Gastroesophageal sphincter (tissue), 4 donors: ENCODE data around the gene RRP12. TPM values are rescaled to one million over a fixed set of nuclear protein-coding genes. Genes with fewer than 3 reads are reported as not detected.
A peak's percentile ranks its signal among the peaks of the same experiment; 100 is the strongest.

Source experiments
- ATAC-seq: fragments of 150-250 bp; one replicate; pipeline ENCODE4 v1.9.1; 2016; ENCODE audit warnings: mild to moderate bottlenecking, moderate library complexity
- H3K27ac ChIP-seq, 4 donors: fragments of 200-600 bp; sonication (generic) in 3 of 4; 1 replicate in 3 of 4; 2 replicates in 1 of 4; pipeline ENCODE4 v1.5.1; 2016 to 2019
- H3K27me3 ChIP-seq: fragments of 200-600 bp; sonication (generic); one replicate; pipeline ENCODE4 v1.5.1; 2019
- H3K36me3 ChIP-seq, 2 donors: fragments of 200-600 bp; sonication (generic); one replicate each; pipeline ENCODE4 v1.5.1; 2019; ENCODE audit warnings: control low read depth in 1 of 2
- H3K4me1 ChIP-seq, 3 donors: fragments of 200-600 bp; sonication (generic); 1 replicate in 2 of 3; 2 replicates in 1 of 3; pipeline ENCODE4 v1.5.1; 2016 to 2019; ENCODE audit warnings: control low read depth in 2 of 3
- H3K4me3 ChIP-seq, 2 donors: fragments of 200-600 bp; sonication (generic); one replicate each; pipeline ENCODE4 v1.5.1; 2019; ENCODE audit warnings: mild to moderate bottlenecking in 1 of 2, moderate library complexity in 1 of 2
- H3K9me3 ChIP-seq, 3 donors: fragments of 200-600 bp; sonication (generic); one replicate each; pipeline ENCODE4 v1.5.1; 2017 to 2019; ENCODE audit warnings: control low read depth in 2 of 3
- EP300 ChIP-seq: sonication (generic); formaldehyde crosslinking; IDR thresholded peaks from one replicate; pipeline ENCODE4 v1.6.1; 2017; ENCODE audit warnings: antibody characterized with exemption, mild to moderate bottlenecking
- POLR2A ChIP-seq, 2 donors: fragments of 450-650 bp; IDR thresholded peaks; one replicate each; pipeline ENCODE4 v1.6.1; 2017; ENCODE audit warnings: antibody characterized with exemption in 2 of 2, mild to moderate bottlenecking in 2 of 2, moderate library complexity in 1 of 2
- POLR2AphosphoS5 ChIP-seq: sonication (generic); formaldehyde crosslinking; IDR thresholded peaks from one replicate; pipeline ENCODE4 v1.6.1; 2017; ENCODE audit warnings: antibody characterized with exemption
- WGBS, 2 donors: methylation state at CpG; one replicate each; pipeline ENCODE4 v1.1.5; 2018; ENCODE audit warnings: low coverage in 1 of 2; 5-methylcytosine and 5-hydroxymethylcytosine counted together
- total RNA-seq, 4 donors: library from RNA; depleted of rRNA; stranded (reverse); fragments of >200 nt; gene quantifications; one replicate each; pipeline ENCODE4 v1.1.0, GENCODE V29; 2016
- TF ChIP-seq, protein P1 (sequence below), 4 experiments: fragments of 200-600 bp in 2 of 4; fragments of 450-650 bp in 2 of 4; sonication (generic) in 1 of 4; IDR thresholded peaks; one replicate each; pipeline ENCODE4 v1.5.1; 2017 to 2019; ENCODE audit warnings: antibody characterized with exemption in 4 of 4, mild to moderate bottlenecking in 2 of 4, moderate library complexity in 2 of 4

RRP12 gene
- total RNA-seq, 4 donors from 2014 or later: 6.7 to 25.3 (median 11.8) TPM

- H3K27ac ChIP-seq: no peak overlapping the region
- TF ChIP-seq, protein P1, sequence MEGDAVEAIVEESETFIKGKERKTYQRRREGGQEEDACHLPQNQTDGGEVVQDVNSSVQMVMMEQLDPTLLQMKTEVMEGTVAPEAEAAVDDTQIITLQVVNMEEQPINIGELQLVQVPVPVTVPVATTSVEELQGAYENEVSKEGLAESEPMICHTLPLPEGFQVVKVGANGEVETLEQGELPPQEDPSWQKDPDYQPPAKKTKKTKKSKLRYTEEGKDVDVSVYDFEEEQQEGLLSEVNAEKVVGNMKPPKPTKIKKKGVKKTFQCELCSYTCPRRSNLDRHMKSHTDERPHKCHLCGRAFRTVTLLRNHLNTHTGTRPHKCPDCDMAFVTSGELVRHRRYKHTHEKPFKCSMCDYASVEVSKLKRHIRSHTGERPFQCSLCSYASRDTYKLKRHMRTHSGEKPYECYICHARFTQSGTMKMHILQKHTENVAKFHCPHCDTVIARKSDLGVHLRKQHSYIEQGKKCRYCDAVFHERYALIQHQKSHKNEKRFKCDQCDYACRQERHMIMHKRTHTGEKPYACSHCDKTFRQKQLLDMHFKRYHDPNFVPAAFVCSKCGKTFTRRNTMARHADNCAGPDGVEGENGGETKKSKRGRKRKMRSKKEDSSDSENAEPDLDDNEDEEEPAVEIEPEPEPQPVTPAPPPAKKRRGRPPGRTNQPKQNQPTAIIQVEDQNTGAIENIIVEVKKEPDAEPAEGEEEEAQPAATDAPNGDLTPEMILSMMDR (IDR thresholded peaks at IDR 0.05): no peak
- TF ChIP-seq EP300 (no peak), POLR2AphosphoS5 (no peak), POLR2A (IDR thresholded peaks at IDR 0.05) (no peak)
- no peaks in the 10 kb centered on the region for H3K27me3 ChIP-seq
- H3K36me3 ChIP-seq: no peaks in the 10 kb centered on the region
- WGBS, 2 donors: 89 to 90% methylated on average over 3 of the region's 3 CpGs
- no peak overlapping the region for H3K4me3 ChIP-seq
- ATAC-seq: no peak
- H3K4me1 ChIP-seq: peaks cover 0 to 34% (median 10%) of the 10 kb centered on the region in 3 donors
- H3K9me3 ChIP-seq: no peaks in the 10 kb centered on the region
Measured at GRCh38 chr10:97321804-97322190, 79.3 kb downstream of the RRP12 start.

GRCh38 chr10:97321032-97321803, 79.9 kb downstream of the RRP12 start:
- no peaks in the 10 kb centered on the region for H3K36me3 ChIP-seq
- TF ChIP-seq POLR2A (IDR thresholded peaks at IDR 0.05) (peak; percentile 17 to 37), EP300 (no peak), POLR2AphosphoS5 (no peak)
- TF ChIP-seq, protein P1 (IDR thresholded peaks at IDR 0.05): no peak
- no peaks in the 10 kb centered on the region for H3K27me3 ChIP-seq
- ATAC-seq: no peak
- H3K9me3 ChIP-seq: no peaks in the 10 kb centered on the region
- H3K27ac ChIP-seq: peak overlapping the region in 3 of 4 donors; percentile 92 to 98 (median 94)
- 43 to 68% methylated on average over 5 to 12 of the region's 38 CpGs for WGBS, 2 donors
- peaks cover 0 to 34% (median 10%) of the 10 kb centered on the region in 3 donors for H3K4me1 ChIP-seq
- peak overlapping the region; percentile 76 to 86 for H3K4me3 ChIP-seq

- Histone ChIP-seq H3K27ac (peak overlapping the region in 3 of 4 donors; percentile 92 to 98 (median 94)), H3K9me3 (no peaks in the 10 kb centered on the region), H3K4me3 (peak overlapping the region; percentile 76 to 86), H3K36me3 (no peaks in the 10 kb centered on the region), H3K4me1 (peaks cover 0 to 34% (median 10%) of the 10 kb centered on the region in 3 donors), H3K27me3 (no peaks in the 10 kb centered on the region)
- 26 to 42% methylated on average over 10 to 12 of the region's 24 CpGs for WGBS, 2 donors
- no peak for ATAC-seq
- TF ChIP-seq POLR2A (IDR thresholded peaks at IDR 0.05) (no peak), EP300 (no peak), POLR2AphosphoS5 (no peak)
- TF ChIP-seq, protein P1 (IDR thresholded peaks at IDR 0.05): no peak
Measured at GRCh38 chr10:97320480-97321031, 80.6 kb downstream of the RRP12 start.

- H3K9me3 ChIP-seq: no peaks in the 10 kb centered on the region
- ATAC-seq: peak; percentile 18
- 9% methylated on average over 4 of the region's 83 CpGs; no CpG with 5 or more reads in 1 of the 2 donors for WGBS, 2 donors
- peak overlapping the region; percentile 76 to 86 for H3K4me3 ChIP-seq
- peak overlapping the region in 3 of 4 donors; percentile 92 to 98 (median 94) for H3K27ac ChIP-seq
- H3K27me3 ChIP-seq: no peaks in the 10 kb centered on the region
- no peaks in the 10 kb centered on the region for H3K36me3 ChIP-seq
- peaks cover 0 to 34% (median 10%) of the 10 kb centered on the region in 3 donors for H3K4me1 ChIP-seq
- TF ChIP-seq POLR2A (IDR thresholded peaks at IDR 0.05) (no peak), EP300 (no peak)
- TF ChIP-seq, protein P1 (IDR thresholded peaks at IDR 0.05): peak in 1 of 4 experiments; percentile 30
Measured at GRCh38 chr10:97319671-97320479, 81.3 kb downstream of the RRP12 start.
